Measurements from ENCODE around the gene ZSCAN5B. TPM values are rescaled to one million over a fixed set of nuclear protein-coding genes. Genes with fewer than 3 reads are reported as not detected.

ZSCAN5B gene
- total and polyA plus RNA-seq, 2 donors (not counting 1 experiment from before 2014, with no cell fraction given): not detected

DNA sequence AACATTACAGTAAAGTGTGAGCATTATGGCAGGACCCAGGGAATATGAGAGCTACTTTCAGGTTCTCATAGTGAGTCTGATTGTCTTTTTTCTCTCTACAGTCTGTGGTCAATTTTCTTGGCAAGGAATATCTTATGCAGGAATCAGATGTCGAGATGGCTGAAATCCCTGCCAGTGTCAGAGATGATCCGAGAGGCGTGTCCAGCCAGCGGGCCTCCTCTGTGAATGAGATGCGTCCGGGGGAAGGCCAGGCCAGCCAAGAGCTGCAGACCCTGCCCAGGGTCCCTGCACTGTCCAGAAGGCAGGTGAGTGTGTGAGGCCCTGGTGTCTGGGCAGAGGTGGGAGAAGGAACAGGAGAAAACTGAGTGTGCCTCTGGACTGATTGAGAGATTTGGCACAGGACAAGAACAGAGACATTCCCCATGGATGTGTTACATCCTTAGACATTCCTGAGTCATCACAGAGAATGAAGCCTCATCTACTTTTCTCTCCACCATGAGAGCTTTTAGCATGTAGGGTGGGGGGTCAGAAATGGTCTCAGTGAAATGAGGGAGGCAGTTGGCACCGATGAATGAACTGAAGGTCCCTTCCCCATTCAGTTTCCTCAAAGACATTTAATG lies 47.6 kb upstream of the ZSCAN5B start:
- ATAC-seq (ENCODE audit: low read depth): no peak
- no peak overlapping the region for H3K4me2 ChIP-seq (replicated peaks; ENCODE audit: low read depth, low read length, poor library complexity, severe bottlenecking)
- H3K9ac ChIP-seq (ENCODE audit: low read length): no peak overlapping the region
- POLR2A ChIA-PET: no interaction called here
- 93% methylated on average over 6 of the region's 7 CpGs for WGBS (ENCODE audit: insufficient coverage)
- Mint-ChIP-seq H3K27me3 (no peaks in the 10 kb centered on the region), H3K4me3 (no peak overlapping the region), H3K4me1 (no peaks in the 10 kb centered on the region), H3K27ac (no peak overlapping the region), H3K9me3 (ENCODE audit: insufficient read depth) (no peaks in the 10 kb centered on the region)
- H2AFZ ChIP-seq (ENCODE audit: insufficient read depth, low read depth, low read length, poor library complexity, severe bottlenecking): no peak overlapping the region
- intact Hi-C loops (cut with micrococcal nuclease): no loop called here
- DNase-seq: no peak
- no peaks in the 10 kb centered on the region for H4K20me1 ChIP-seq (ENCODE audit: control insufficient read depth, insufficient read depth, low read length, poor library complexity, severe bottlenecking)
- no peaks in the 10 kb centered on the region for H3K36me3 ChIP-seq (replicated peaks in 1 of 2; ENCODE audit: control extremely low read depth in 1 of 2, control insufficient read depth in 1 of 2, extremely low read depth in 1 of 2, insufficient read depth in 2 of 2, low read length in 1 of 2)
- H3K9me3 ChIP-seq (ENCODE audit: control extremely low read depth in 1 of 3, control insufficient read depth in 2 of 3, insufficient read depth in 1 of 3, low read length in 2 of 3): no peaks in the 10 kb centered on the region
- H3K27me3 ChIP-seq (replicated peaks in 1 of 4; ENCODE audit: control extremely low read depth in 1 of 4, control insufficient read depth in 3 of 4, insufficient read depth in 4 of 4, low read length in 3 of 4): no peaks in the 10 kb centered on the region
- no peak overlapping the region for H3K4me3 ChIP-seq (ENCODE audit: control extremely low read depth in 1 of 5, extremely low read depth in 1 of 5, insufficient read depth in 1 of 5, low read depth in 2 of 5, low read length in 4 of 5)
- H3K4me1 ChIP-seq (ENCODE audit: control insufficient read depth in 2 of 2, insufficient read depth in 2 of 2, low read length in 2 of 2): no peaks in the 10 kb centered on the region
- TF ChIP-seq, protein P1, sequence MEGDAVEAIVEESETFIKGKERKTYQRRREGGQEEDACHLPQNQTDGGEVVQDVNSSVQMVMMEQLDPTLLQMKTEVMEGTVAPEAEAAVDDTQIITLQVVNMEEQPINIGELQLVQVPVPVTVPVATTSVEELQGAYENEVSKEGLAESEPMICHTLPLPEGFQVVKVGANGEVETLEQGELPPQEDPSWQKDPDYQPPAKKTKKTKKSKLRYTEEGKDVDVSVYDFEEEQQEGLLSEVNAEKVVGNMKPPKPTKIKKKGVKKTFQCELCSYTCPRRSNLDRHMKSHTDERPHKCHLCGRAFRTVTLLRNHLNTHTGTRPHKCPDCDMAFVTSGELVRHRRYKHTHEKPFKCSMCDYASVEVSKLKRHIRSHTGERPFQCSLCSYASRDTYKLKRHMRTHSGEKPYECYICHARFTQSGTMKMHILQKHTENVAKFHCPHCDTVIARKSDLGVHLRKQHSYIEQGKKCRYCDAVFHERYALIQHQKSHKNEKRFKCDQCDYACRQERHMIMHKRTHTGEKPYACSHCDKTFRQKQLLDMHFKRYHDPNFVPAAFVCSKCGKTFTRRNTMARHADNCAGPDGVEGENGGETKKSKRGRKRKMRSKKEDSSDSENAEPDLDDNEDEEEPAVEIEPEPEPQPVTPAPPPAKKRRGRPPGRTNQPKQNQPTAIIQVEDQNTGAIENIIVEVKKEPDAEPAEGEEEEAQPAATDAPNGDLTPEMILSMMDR (IDR thresholded peaks at IDR 0.05): no peak
- no peak for TF ChIP-seq EZH2 (IDR thresholded peaks at IDR 0.05; ENCODE audit: borderline replicate concordance, insufficient read depth, low read depth, low read length, poor library complexity, severe bottlenecking)
- CTCF ChIA-PET: no interaction called here
- no peak overlapping the region for H3K27ac ChIP-seq (ENCODE audit: low read length in 2 of 2)
- H3K79me2 ChIP-seq (ENCODE audit: control insufficient read depth, insufficient read depth, low read length): no peaks in the 10 kb centered on the region

DNA sequence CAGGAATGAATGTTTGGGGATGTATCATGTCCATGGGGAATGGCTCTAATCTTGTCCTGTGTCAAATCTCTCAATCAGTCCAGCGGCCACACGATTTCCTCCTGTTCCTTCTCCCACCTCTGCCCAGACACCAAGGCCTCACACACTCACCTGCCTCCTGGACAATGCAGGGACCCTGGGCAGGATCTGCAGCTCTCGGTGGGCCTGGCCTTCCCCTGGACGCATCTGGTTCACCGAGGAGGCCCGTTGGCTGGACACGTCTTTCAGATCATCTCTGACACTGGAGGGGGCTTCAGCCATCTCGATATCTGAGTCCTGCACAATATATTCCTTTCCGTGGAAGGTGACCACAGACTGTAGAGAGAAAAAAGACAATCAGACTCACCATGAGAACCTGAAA lies 25.9 kb upstream of the ZSCAN5B start:
- ATAC-seq (ENCODE audit: low read depth) (no peak), DNase-seq (no peak)
- Histone ChIP-seq H3K27ac (ENCODE audit: low read length in 2 of 2) (no peak overlapping the region), H3K36me3 (replicated peaks in 1 of 2; ENCODE audit: control extremely low read depth in 1 of 2, control insufficient read depth in 1 of 2, extremely low read depth in 1 of 2, insufficient read depth in 2 of 2, low read length in 1 of 2) (no peaks in the 10 kb centered on the region), H4K20me1 (ENCODE audit: control insufficient read depth, insufficient read depth, low read length, poor library complexity, severe bottlenecking) (no peaks in the 10 kb centered on the region), H3K4me2 (replicated peaks; ENCODE audit: low read depth, low read length, poor library complexity, severe bottlenecking) (no peak overlapping the region), H3K9me3 (ENCODE audit: control extremely low read depth in 1 of 3, control insufficient read depth in 2 of 3, insufficient read depth in 1 of 3, low read length in 2 of 3) (no peaks in the 10 kb centered on the region), H3K79me2 (ENCODE audit: control insufficient read depth, insufficient read depth, low read length) (no peaks in the 10 kb centered on the region), H2AFZ (ENCODE audit: insufficient read depth, low read depth, low read length, poor library complexity, severe bottlenecking) (no peak overlapping the region), H3K4me3 (ENCODE audit: control extremely low read depth in 1 of 5, extremely low read depth in 1 of 5, insufficient read depth in 1 of 5, low read depth in 2 of 5, low read length in 4 of 5) (no peak overlapping the region), H3K9ac (ENCODE audit: low read length) (no peak overlapping the region), H3K27me3 (replicated peaks in 1 of 4; ENCODE audit: control extremely low read depth in 1 of 4, control insufficient read depth in 3 of 4, insufficient read depth in 4 of 4, low read length in 3 of 4) (no peaks in the 10 kb centered on the region), H3K4me1 (ENCODE audit: control insufficient read depth in 2 of 2, insufficient read depth in 2 of 2, low read length in 2 of 2) (no peaks in the 10 kb centered on the region)
- WGBS (ENCODE audit: insufficient coverage): 96% methylated on average over 9 of the region's 9 CpGs
- intact Hi-C loops (cut with micrococcal nuclease): no loop called here
- POLR2A ChIA-PET: no interaction called here
- Mint-ChIP-seq H3K9me3 (ENCODE audit: insufficient read depth) (no peaks in the 10 kb centered on the region), H3K4me3 (no peak overlapping the region), H3K27ac (no peak overlapping the region), H3K27me3 (peaks cover 5% of the 10 kb centered on the region), H3K4me1 (no peaks in the 10 kb centered on the region)
- TF ChIP-seq EZH2 (IDR thresholded peaks at IDR 0.05; ENCODE audit: borderline replicate concordance, insufficient read depth, low read depth, low read length, poor library complexity, severe bottlenecking): no peak
- TF ChIP-seq, protein P1 (IDR thresholded peaks at IDR 0.05): no peak
- CTCF ChIA-PET: interaction anchor here (0.6 to 1.9 kb wide), 2 partner anchors 9 to 142 kb away, joined by 4 read pairs; no protein-coding TSS in a partner anchor

Data from B cell (primary cell).